Ishikawa (cell line): Measurements from ENCODE around the gene CAMK4.

Experiments used
- CREB1 ChIP-seq: IDR thresholded peaks from 2 replicates; pipeline ENCODE4 v1.6.1; 2012; ENCODE audit warnings: low read depth
- EP300 ChIP-seq: IDR thresholded peaks from 2 replicates; pipeline ENCODE4 v1.6.1; 2012; ENCODE audit warnings: borderline replicate concordance
- FOXM1 ChIP-seq: IDR thresholded peaks from 2 replicates; pipeline ENCODE4 v1.6.1; 2012; ENCODE audit warnings: low read depth, borderline replicate concordance
- REST ChIP-seq: IDR thresholded peaks from 2 replicates; pipeline ENCODE4 v1.6.1; 2012; ENCODE audit warnings: low read depth, mild to moderate bottlenecking
- USF1 ChIP-seq: IDR thresholded peaks from 2 replicates; pipeline ENCODE4 v1.6.1; 2012

- TF ChIP-seq EP300 (no peak), FOXM1 (no peak), CREB1 (no peak), USF1 (peak; percentile 61), REST (no peak)
Measured at GRCh38 chr5:111299067-111299481, 74.9 kb downstream of the CAMK4 start.
